NCI-H1092 treated with DMSO at 0.1 percent for 48 hours (cell line): Measurements from ENCODE around the gene LDLRAD3.
A peak's percentile ranks its signal among the peaks of the same experiment; 100 is the strongest.
"Not testable (repeated sequence)": the region's sequence is repeated elsewhere in the genome, so short reads cannot be mapped to it uniquely, and the experiment has no call there.

Experiments
- DNase-seq: peaks from one replicate; lab custom pipeline; 2025; lab: John Stamatoyannopoulos, UW

LDLRAD3 gene

GRCh38 chr11:36164506-36165250, 220.8 kb downstream of the LDLRAD3 start:
- no peak for DNase-seq

GRCh38 chr11:36165621-36166397, 221.9 kb downstream of the LDLRAD3 start:
- DNase-seq = peak; percentile 43

DNA sequence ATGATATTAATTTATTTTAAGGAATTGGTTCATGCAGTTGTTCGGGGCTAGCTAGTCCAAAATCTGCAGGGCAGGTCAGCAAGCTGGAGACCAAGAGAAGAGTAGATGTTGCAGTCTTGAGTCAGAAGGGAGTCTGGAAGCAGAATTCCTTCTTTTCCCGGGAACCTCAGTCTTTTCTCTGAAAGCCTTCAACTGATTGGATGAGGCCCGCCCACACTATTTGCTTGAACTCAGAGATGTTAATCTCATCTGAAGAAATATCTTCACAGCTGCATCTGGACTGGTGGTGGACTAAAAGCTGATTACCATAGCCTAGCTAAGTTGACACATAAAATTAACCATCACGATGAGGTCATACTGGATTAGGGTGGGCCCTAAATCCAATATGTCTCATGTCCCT, 223.2 kb downstream of the LDLRAD3 start:
- no peak for DNase-seq

DNA sequence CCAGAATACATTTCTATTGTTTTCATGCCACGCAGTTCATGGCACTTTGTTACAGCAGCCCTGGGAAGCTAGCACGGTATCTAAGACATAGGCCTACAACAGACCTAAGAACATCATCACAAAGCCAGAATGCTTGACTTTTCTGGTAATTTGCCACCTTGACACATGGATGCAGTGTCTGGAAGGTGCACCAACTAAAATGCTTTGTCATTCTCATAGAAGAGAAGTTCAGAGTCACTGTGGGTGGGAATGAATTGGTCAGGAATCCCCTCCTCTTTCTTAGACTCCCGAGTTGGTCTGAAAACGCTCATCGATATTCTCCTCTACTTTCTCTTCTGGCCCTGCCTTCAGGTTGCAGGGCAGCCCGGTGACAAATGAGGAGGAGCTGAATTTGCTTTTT, 223.9 kb downstream of the LDLRAD3 start:
- no peak for DNase-seq

DNA sequence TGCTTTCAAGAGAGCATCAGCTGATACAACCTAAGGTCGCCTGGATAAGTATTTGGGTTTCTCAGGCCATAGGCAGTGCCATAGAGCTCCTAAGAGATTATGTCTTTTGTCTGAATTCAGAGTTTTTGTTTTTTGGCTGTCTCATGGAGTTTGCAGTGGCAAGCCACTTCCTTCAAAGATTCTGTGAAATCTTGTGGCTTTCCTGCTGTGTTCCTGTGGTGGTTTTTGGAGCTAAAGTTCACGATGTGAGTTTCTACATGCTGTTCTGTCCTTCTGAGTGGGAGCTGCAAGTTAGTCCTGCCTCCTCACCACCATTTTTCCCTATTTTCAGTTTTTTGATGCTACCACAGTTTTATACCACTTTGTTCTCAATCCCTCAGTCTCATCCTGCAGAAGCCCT, 234.0 kb downstream of the LDLRAD3 start:
- DNase-seq = no peak

GRCh38 chr11:36186340-36187175, 242.7 kb downstream of the LDLRAD3 start:
- DNase-seq = peak; percentile 86

DNA sequence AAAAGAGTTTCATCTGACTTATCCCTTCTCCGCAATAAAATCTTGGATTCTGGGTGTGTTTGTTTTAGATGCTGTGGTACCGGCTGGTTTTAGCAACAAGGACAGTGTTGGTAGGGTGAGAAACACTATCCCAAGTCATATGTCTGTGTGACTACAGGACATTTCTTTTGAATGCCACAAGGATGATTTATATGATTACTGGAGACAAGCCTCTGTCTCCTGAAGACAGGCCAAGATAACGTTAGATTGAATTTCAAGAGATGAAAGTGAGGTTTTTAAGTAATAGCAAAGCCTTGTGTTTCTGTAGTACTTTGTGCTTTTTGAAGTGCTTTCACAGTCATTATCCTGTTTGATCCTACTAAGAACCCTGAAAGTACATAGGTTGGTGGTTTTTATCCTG, 243.8 kb downstream of the LDLRAD3 start:
- no peak for DNase-seq

DNA sequence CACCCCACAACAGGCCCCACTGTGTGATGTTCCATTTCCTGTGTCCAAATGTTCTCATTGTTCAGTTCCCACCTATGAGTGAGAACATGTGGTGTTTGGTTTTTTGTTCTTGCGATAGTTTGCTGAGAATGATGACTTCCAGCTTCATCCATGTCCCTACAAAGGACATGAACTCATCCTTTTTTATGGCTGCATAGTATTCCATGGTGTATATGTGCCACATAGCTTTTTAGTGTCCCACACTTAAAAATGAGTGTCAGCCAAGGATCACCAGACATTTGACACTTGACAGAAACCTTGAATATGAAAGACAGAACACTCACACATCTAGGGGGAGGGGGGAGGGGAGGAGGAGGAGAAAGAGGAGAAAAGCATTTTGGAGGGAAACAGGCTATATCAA, 245.9 kb downstream of the LDLRAD3 start:
- DNase-seq = not testable (repeated sequence)

DNA sequence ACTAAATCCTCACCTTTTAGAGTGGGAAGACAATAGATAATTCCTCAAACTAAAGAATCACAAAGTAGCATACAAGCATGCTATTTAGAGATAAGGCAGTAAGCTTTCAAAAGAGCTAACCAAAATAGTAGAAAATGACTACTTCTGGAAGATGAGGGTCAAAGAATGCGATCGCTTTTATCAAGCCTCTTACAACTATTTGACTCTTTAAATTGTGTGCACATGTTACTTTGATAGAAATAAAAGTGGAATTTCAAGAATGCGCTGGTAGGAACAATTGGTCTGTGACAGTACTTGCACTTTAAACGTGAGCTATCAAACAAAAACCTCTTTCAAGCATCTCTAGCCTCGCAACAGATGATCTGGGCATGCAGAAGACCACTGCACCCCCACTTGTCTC, 248.1 kb downstream of the LDLRAD3 start:
- no peak for DNase-seq

DNA sequence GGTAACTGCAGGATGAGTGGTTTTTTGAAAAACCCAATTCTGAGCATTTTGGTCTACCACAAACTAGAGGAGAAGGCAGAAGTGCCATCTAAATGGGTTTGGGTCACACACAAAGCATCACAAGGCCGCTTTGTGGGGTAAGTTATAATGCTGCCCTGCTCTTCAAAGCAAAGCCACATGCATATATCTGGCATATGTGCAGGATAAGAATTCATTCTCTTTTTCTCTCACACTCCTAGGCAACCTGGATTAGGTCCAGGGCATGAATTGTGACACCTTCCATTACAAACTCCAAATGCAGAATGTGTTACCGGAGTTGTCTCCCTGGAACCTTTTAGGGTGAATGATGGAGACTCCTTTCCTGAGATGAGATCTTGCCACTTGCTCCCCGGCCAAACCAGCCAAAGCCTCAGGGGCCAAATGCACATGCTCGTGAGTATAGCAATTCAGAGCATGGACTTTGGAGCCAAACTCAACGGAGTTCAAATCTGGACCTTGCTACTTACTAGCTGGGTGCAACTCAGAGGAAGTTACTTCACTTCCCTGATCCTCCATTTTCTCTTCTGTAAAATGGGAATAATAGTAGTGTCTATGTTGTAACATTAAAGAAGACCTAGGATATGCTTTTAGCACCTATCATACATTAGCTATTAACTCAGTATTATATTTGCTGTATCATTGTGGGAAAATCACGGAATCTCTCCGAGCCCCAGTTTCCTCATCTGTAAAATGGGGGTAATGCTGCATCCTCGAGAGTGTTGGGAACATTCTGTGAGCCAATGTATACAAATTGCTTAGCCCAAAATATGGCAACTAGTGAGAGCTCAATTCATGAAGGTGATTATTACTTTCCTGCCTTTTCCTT, 248.8 kb downstream of the LDLRAD3 start:
- DNase-seq = no peak

DNA sequence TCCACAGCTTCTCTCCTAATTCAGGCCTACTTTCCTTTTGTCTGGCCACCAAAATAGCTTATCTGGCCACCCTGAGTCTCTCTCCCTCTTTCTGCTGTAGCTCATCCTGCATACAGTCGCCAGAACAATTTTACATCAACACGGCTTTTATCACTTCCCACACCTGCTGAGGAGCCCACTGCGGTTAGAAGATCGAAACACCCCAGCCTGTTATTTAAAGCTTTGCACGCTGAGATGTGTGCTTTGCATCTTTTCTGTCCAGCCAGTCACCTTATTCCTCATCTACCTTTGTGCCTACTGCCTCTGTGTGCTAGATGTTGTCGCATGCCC, 249.4 kb downstream of the LDLRAD3 start:
- DNase-seq = no peak

GRCh38 chr11:36193721-36194120, 249.9 kb downstream of the LDLRAD3 start:
- DNase-seq = no peak

DNA sequence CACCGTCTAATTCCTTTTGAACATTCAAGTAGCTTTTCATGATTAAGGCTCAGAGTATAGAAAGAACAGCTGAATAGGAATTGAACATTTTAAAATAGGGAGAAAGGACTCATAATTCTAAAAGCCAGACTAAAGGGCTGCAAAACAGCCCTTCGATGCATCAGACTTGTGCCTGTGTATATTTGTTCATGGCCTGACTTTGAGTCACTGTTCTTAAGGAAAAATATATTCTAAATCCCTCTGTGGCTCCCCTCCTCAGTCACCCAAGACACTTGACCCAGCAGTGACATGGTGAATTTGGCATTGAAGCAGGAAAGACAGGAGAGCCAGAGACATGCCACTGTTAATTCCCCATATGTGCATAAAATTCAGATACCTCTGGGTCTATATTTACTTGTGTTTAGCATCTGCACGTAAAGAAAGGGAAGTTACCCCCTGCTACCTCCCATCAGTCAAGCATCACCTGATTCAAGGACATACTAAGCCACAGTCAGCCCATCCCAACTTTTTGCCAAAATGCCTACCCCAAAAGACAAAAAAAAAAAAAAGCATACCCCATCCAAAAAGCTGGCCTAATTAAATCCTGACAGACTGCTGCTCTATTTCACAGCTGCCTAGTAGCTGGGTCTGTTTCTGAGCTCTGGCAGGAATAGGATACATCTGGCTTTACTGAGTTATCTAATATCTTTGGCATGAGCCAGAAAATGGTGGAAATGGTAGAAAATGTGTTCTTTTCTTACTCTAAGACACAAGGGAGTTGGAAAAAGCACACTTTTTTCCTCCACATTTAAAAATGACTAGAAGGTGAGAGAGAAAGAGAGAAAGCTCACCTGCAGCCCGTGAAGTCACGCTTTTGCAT, 251.9 kb downstream of the LDLRAD3 start:
- no peak for DNase-seq

DNA sequence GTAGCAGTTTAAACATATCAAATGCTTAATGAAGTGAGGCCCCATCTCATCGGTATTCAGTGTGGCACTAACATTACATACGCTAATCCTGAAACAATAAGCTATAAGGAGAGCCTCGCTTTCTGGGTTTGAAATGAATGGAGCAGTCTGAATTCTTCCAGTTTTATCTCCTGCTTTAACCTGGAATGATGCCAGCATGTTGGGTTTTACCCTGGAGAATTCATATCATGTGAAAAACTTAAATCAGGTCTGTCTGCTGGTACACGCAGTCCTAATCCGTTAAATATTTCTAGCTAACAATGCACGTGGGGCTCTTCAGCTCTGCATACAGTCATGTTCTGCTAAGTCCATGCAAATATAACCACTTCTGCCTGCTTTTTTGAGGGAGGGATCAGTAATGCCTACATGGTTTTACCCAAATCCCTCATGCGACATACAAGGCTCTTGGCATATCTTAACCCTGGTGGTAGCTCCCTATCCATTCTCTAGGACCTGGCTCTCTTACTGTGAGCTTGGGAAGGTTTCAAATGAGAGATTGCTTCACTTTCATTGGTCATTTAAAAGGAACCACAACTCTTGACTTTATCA, 252.6 kb downstream of the LDLRAD3 start:
- DNase-seq = no peak

- DNase-seq = no peak
Observed at GRCh38 chr11:36201411-36201810, 257.5 kb downstream of the LDLRAD3 start.

DNA sequence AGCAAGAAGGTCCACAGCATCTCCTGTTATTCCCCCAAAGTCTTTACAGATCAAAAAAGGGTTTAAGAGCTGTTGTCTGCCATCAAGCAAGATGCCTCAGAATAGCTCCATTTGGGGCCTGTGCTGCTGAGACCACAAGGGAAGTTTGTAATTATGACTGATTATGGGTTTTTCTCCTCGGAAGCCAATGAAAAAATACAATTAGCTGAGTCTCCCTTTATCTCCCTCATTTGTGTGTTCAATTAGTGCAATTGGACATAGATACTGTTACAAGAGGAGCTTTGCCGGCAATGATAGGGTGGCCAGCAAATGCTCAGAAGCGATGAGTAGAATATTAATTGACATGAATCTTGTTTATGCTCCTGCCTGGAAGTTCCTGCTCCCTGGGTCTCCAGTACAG, 261.7 kb downstream of the LDLRAD3 start:
- DNase-seq = no peak

DNA sequence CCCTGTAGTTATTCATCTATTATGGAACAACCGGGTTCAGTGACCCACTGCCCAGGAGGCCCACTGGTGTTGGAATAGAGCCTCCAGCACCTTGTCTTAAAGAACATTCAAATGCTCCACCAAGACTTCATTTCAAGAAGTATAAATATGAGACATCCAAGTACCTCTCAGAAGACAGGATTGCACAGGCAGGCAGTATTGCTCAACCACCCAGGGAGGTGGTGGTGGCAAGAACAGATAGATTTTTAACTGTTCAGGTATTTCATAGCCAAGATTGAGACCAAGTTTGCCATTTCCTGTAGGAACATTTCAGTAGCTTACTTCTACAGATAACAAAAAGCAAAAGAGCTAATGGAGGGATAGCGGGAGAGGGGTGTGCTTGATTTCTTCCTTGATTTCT, 266.7 kb downstream of the LDLRAD3 start:
- no peak for DNase-seq

GRCh38 chr11:36211761-36212430, 268.0 kb downstream of the LDLRAD3 start:
- DNase-seq = no peak

DNA sequence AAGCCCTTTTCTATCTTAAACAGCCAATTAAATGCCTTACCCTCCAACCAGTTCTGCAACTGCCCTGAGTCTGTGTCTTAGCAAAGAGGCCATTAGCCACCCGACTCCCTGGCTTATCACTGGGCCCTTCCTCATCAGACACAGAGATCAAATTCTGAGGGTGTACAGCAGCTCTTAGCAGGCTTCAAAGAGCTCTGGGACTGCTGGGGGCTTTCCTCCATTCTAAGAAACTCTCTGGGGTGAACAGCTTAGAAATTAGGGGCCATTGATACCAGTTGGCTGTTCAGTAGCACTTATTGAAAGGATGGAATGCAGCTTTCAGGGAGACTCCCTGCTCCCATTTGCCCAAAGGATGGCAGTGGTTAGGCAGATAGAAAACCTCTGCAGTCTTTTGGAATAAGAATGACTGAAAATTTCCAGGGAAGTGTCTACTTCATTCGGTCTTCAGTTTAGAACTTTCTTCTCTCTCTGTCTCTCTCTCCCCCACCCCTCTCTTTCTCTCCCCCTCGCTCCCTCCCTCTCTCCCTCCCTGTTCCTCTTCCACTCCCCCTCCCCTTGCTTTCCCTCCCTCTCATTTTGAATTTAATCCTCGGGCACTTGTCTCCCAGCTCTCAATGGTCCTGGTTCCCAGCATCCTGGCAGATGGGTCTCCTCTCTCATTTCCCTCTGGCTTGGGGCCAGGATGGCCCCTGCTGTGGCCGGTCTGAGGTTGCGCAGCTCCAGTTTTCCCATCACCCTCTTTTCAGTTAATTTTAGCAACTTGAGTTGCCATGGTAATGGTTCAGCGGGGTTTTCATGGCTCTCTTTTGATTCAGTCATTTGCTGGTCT, 268.9 kb downstream of the LDLRAD3 start:
- peak; percentile 42 for DNase-seq
